Transverse colon (tissue), 4 donors: ENCODE results near the gene HMX2. TPM values are rescaled to one million over a fixed set of nuclear protein-coding genes. Genes with fewer than 3 reads are reported as not detected.

ENCODE experiments used
- DNase-seq: peaks from one replicate; pipeline ENCODE4 v3.0.0-alpha.2; 2019
- H3K27ac ChIP-seq, 4 donors: fragments of 200-600 bp; sonication (generic); 2 replicates each; pipeline ENCODE4 v1.5.1; 2016 to 2018; ENCODE audit warnings: inconsistent platforms in 4 of 4
- H3K27me3 ChIP-seq: fragments of 200-600 bp; sonication (generic); 2 replicates; pipeline ENCODE4 v1.5.1; 2017; ENCODE audit warnings: inconsistent platforms
- H3K36me3 ChIP-seq, 4 donors: fragments of 200-600 bp; sonication (generic); 2 replicates each; pipeline ENCODE4 v1.5.1; 2017 to 2019; ENCODE audit warnings: inconsistent platforms in 4 of 4
- H3K4me1 ChIP-seq, 4 donors: fragments of 200-600 bp; sonication (generic); 2 replicates each; pipeline ENCODE4 v1.5.1; 2017 to 2020; ENCODE audit warnings: inconsistent platforms in 4 of 4
- H3K4me3 ChIP-seq, 4 donors: fragments of 200-600 bp; sonication (generic); 1 replicate in 1 of 4; 2 replicates in 3 of 4; pipeline versions ENCODE4 v1.5.1 to v1.6.1; 2017 to 2019; ENCODE audit warnings: inconsistent platforms in 4 of 4
- H3K9me3 ChIP-seq, 2 donors: fragments of 200-600 bp; sonication (generic); 2 replicates each; pipeline ENCODE4 v1.5.1; 2017 to 2019; ENCODE audit warnings: inconsistent platforms in 2 of 2
- CTCF ChIP-seq, 5 experiments: fragments of 200-600 bp in 3 of 5; fragments of 450-650 bp in 2 of 5; sonication (generic) in 3 of 5; IDR thresholded peaks; 1 replicate in 2 of 5; 2 replicates in 3 of 5; pipeline ENCODE4 v1.5.1; 2016 to 2017; ENCODE audit warnings: antibody characterized with exemption in 5 of 5, inconsistent platforms in 3 of 5, mild to moderate bottlenecking in 2 of 5, moderate library complexity in 1 of 5
- EP300 ChIP-seq: sonication (generic); formaldehyde crosslinking; IDR thresholded peaks from one replicate; pipeline ENCODE4 v1.6.1; 2017; ENCODE audit warnings: antibody characterized with exemption, low read depth
- POLR2A ChIP-seq: fragments of 450-650 bp; IDR thresholded peaks from one replicate; pipeline ENCODE4 v1.6.1; 2016; ENCODE audit warnings: antibody characterized with exemption, mild to moderate bottlenecking, moderate library complexity
- POLR2AphosphoS5 ChIP-seq, 3 donors: sonication (generic); formaldehyde crosslinking; IDR thresholded peaks; one replicate each; pipeline ENCODE4 v1.6.1; 2016; ENCODE audit warnings: antibody characterized with exemption in 3 of 3
- WGBS, 2 donors: methylation state at CpG; one replicate each; pipeline ENCODE4 v1.1.5; 2018; ENCODE audit warnings: low coverage in 1 of 2; 5-methylcytosine and 5-hydroxymethylcytosine counted together
- in situ Hi-C, 4 donors: fragments of 200-750 bp; cut with MboI; loops; one replicate each; pipeline versions ENCODE4 v1.15.0 to v1.15.1; 2017; ENCODE audit warnings: low sequenced_read_pairs in 3 of 4, low pct_ligation_motif_present in 1 of 4, low pct_unique_long_range_greater_than_20kb in 1 of 4
- intact Hi-C: fragments of 100-400 bp; cut with DNase I; formaldehyde crosslinking; loops from one replicate; pipeline ENCODE4 v1.15.1; 2023; ENCODE audit warnings: low total_unique reads
- total RNA-seq, 4 donors: library from RNA; depleted of rRNA; stranded (reverse); fragments of >200 nt; gene quantifications; one replicate each; pipeline ENCODE4 v1.1.0, GENCODE V29; 2016

The HMX2 gene
- total RNA-seq, 4 donors from 2014 or later: 0.41 to 0.64 TPM; not detected in 2

DNA sequence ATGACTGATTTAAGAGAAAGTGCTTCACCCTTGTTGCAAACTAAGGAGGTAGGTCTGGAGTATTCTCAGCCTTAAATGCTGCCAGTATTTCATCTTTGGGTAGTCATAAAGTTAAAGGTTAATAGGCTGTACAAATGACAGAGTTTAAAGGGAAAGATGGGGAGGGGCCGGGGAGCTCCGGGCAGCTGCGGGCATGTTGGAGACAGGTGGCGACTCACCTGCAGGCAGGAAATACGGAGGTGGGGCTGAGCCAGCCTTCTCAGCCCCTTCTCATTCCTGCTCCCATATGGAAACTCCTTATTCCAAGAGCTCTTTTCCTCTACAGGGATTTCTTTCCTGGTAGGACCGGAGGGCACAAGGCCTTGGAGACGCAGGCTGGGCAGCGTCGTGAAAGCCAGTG lies 44.0 kb upstream of the HMX2 start:
- Histone ChIP-seq H3K4me1 (peaks cover 0 to 3% (median 0%) of the 10 kb centered on the region in 4 donors), H3K27me3 (no peaks in the 10 kb centered on the region), H3K27ac (no peak overlapping the region), H3K4me3 (no peak overlapping the region), H3K9me3 (no peaks in the 10 kb centered on the region), H3K36me3 (no peaks in the 10 kb centered on the region)
- no peak for DNase-seq
- in situ Hi-C loops: no loop called here
- 42% methylated on average over 9 of the region's 9 CpGs; no CpG with 5 or more reads in 1 of the 2 donors for WGBS, 2 donors
- intact Hi-C loops: no loop called here
- TF ChIP-seq POLR2AphosphoS5 (IDR thresholded peaks at IDR 0.05): no peak
- no peak for TF ChIP-seq EP300
- no peak for TF ChIP-seq POLR2A
- no peak for TF ChIP-seq CTCF (IDR thresholded peaks at IDR 0.05)

- H3K27me3 ChIP-seq: no peaks in the 10 kb centered on the region
- no peak for TF ChIP-seq POLR2AphosphoS5 (IDR thresholded peaks at IDR 0.05)
- no peak for TF ChIP-seq POLR2A
- TF ChIP-seq CTCF (IDR thresholded peaks at IDR 0.05): no peak
- no peak for TF ChIP-seq EP300
- no peaks in the 10 kb centered on the region for H3K36me3 ChIP-seq
- no peak overlapping the region for H3K27ac ChIP-seq
- in situ Hi-C loops (no loop called here), intact Hi-C loops (no loop called here)
- WGBS, 2 donors: 71 to 97% methylated on average over 5 to 7 of the region's 7 CpGs
- H3K4me1 ChIP-seq: no peaks in the 10 kb centered on the region
- DNase-seq: no peak
- H3K9me3 ChIP-seq: no peaks in the 10 kb centered on the region
- H3K4me3 ChIP-seq: no peak overlapping the region
Measured at GRCh38 chr10:123109466-123109865, 38.5 kb upstream of the HMX2 start.

GRCh38 chr10:123117644-123118417 lies 30.1 kb upstream of the HMX2 start:
- TF ChIP-seq CTCF (IDR thresholded peaks at IDR 0.05) (no peak), POLR2A (no peak), POLR2AphosphoS5 (IDR thresholded peaks at IDR 0.05) (no peak), EP300 (no peak)
- in situ Hi-C loops (no loop called here), intact Hi-C loops (no loop called here)
- no peak overlapping the region for H3K27ac ChIP-seq
- H3K9me3 ChIP-seq: no peaks in the 10 kb centered on the region
- peaks cover 44% of the 10 kb centered on the region for H3K27me3 ChIP-seq
- H3K36me3 ChIP-seq: no peaks in the 10 kb centered on the region
- no peaks in the 10 kb centered on the region for H3K4me1 ChIP-seq
- H3K4me3 ChIP-seq: no peak overlapping the region
- 27 to 29% methylated on average over 5 to 25 of the region's 26 CpGs for WGBS, 2 donors
- DNase-seq: no peak

DNA sequence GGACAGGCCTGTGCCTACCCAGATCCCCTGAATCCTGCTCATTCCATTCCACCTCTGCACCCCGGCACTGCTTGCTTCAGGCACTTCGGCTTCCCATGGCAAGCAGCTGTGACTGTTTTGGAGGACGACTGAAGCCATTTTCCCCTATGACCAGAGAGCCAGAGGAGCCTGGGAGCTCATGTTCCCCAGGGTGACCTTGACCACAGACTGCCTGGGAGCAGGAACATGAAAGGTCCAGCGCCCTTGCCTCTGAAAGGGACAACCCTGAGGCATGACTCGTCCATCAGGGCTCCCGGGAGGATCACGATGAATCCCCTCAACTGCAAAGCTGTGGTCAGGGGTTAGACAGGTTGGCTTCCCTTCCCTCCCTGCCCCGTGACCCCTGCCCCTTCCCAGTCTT lies 28.9 kb upstream of the HMX2 start:
- no peaks in the 10 kb centered on the region for H3K36me3 ChIP-seq
- no peaks in the 10 kb centered on the region for H3K9me3 ChIP-seq
- no peak overlapping the region for H3K27ac ChIP-seq
- DNase-seq: no peak
- in situ Hi-C loops: no loop called here
- no peak overlapping the region for H3K4me3 ChIP-seq
- intact Hi-C loops: no loop called here
- H3K4me1 ChIP-seq: no peaks in the 10 kb centered on the region
- 88% methylated on average over 7 of the region's 8 CpGs; no CpG with 5 or more reads in 1 of the 2 donors for WGBS, 2 donors
- peaks cover 47% of the 10 kb centered on the region for H3K27me3 ChIP-seq
- TF ChIP-seq CTCF (IDR thresholded peaks at IDR 0.05) (no peak), EP300 (no peak), POLR2AphosphoS5 (IDR thresholded peaks at IDR 0.05) (no peak)
